C4-2B (cell line): ENCODE data around the gene SRRM2.

Experiments used
- H3K27ac ChIP-seq: fragments of 450-650 bp; 2 replicates; pipeline ENCODE4 v1.5.1; 2017
- ZFX ChIP-seq: fragments of 450-650 bp; IDR thresholded peaks from 2 replicates; pipeline ENCODE4 v1.6.1; 2017
- TF ChIP-seq, protein P1 (sequence below): fragments of 450-650 bp; conservative IDR thresholded peaks from 2 replicates; pipeline ENCODE4 v1.5.1; 2017; ENCODE audit warnings: mild to moderate bottlenecking

Gene SRRM2

DNA sequence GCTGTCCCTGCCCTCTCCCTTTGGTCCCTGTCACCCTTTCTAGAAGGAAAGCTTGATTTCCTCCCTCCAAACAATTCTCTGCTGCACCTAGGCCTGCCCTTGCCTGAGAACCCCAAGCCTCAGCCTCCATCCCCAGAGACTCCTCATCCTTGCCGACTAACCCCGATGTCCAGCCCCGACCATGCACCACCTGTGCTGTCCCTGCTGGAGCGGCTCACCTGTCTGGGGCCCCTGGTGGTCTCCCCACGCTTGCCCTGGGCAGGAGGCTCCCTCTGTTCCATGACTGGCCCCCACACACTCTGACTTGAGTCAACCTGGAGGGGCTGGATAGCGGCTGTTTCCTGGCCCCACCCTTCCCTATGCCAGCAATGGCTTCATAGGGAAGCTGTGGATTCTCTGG, 12.0 kb upstream of the SRRM2 start:
- TF ChIP-seq, protein P1, sequence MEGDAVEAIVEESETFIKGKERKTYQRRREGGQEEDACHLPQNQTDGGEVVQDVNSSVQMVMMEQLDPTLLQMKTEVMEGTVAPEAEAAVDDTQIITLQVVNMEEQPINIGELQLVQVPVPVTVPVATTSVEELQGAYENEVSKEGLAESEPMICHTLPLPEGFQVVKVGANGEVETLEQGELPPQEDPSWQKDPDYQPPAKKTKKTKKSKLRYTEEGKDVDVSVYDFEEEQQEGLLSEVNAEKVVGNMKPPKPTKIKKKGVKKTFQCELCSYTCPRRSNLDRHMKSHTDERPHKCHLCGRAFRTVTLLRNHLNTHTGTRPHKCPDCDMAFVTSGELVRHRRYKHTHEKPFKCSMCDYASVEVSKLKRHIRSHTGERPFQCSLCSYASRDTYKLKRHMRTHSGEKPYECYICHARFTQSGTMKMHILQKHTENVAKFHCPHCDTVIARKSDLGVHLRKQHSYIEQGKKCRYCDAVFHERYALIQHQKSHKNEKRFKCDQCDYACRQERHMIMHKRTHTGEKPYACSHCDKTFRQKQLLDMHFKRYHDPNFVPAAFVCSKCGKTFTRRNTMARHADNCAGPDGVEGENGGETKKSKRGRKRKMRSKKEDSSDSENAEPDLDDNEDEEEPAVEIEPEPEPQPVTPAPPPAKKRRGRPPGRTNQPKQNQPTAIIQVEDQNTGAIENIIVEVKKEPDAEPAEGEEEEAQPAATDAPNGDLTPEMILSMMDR, result no peak
- no peak for TF ChIP-seq ZFX
- no peak overlapping the region for H3K27ac ChIP-seq

DNA sequence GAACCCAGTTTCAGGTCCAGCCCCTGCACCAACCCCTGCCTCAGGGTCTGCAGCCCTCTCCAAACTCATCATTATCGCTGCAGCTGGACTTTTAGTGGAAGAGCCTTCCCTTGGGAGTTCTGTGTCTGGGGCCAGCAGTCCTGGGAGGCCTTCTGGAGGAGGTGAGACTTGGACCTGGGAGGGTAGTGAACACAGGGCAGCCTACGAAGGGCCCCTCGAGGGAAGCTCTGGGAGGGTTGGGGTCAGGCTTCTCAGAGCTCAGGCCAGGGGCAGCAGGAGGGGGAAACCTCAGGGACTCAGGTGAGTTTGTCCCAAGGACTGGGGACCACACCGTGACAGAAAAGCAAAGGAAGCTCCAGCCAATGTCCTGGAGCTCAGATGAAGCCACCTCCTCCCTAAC, 11.3 kb upstream of the SRRM2 start:
- TF ChIP-seq, protein P1, result no peak
- no peak for TF ChIP-seq ZFX
- H3K27ac ChIP-seq, result no peak overlapping the region

DNA sequence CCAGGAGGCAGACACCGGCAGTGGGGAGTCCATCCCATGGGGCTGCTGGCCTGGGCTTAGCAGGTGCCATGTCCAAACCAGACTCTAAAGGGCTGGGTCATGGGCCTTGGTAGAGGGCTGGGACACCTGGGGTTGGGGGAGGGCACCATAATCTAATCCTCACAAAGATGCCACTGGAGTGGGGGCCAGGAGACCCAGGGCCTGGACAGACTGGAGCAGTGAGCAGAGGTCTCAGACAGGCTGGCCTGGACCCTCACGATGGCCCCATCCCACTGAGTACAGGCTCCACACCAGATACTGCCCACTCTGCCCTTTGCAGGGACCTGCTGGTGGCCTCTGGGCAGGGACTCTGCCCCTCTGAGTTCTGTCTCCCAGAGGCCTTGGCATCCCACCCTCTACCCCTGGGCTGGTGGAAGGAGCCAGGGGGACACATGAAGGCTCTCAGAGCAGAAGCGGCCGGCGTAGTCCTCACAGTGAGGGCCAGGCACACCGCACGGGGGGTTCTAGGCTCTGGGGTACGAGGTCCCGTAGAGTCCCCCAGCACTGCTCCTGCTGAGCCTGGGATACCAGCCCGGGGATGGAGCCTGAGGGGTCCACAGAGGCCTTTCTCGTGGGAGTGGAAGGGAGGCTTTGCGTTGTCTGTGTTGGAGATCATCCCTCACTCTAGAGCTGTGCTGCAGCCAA, 10.0 kb upstream of the SRRM2 start:
- no peak for TF ChIP-seq ZFX
- TF ChIP-seq, protein P1, result no peak
- no peak overlapping the region for H3K27ac ChIP-seq

DNA sequence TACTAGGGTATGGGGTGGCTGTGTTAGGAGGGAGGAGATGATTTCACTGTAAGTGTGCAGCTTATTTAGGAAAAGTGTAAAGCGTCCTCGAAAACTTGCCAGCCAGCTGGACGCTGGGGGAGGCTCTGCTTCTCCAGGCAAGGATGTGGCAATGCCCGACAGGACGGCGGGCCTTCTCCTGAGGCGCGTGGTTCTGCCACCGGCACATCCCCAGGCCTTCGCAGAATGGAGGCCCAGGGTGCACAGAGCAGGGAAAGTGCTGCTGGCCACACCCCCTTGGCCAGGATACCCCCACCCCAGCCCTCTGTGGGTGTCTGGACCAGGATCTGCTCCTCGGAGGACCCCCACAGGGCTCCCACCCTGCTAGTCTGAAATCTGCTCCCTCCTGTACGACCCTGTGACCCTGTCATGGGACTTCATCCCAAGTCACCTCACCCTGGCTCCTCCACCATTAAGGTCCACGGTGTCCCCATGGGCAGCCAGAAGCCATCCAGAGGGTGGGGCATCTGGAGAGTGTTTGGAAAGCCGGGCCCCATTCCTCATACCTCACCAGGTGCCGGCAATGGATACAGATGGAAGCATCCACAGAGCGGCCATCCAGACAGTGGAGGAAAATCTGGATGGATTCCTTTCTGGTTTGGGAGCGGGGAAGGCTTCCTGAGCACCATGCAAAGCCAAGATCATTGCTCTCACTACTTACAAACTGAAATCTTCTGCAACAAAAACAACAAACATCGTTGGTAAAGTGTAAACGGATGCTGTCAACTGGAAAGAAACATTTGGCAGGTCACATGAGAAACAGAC, 9.2 kb upstream of the SRRM2 start:
- H3K27ac ChIP-seq, result no peak overlapping the region
- TF ChIP-seq, protein P1, result no peak
- no peak for TF ChIP-seq ZFX

DNA sequence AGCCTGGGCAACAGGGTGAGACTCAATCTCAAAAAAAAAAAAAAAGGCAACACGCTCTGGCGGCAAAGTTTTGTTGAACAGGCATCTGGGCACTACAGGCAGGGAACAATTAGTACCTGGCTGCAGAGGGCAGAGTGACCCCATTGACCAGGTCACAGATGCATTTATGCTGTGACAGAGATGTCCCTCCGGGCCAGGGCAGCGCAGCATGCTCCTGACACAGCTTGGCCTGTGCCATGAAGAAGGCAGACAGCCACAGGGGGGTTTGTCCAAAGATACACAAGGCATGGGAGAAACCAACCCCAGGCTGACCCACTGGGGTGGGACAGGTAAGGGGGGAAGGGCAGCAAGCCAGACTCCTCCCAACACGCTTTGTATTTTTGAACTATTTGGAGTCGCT, 7.7 kb upstream of the SRRM2 start:
- no peak overlapping the region for H3K27ac ChIP-seq
- no peak for TF ChIP-seq ZFX

DNA sequence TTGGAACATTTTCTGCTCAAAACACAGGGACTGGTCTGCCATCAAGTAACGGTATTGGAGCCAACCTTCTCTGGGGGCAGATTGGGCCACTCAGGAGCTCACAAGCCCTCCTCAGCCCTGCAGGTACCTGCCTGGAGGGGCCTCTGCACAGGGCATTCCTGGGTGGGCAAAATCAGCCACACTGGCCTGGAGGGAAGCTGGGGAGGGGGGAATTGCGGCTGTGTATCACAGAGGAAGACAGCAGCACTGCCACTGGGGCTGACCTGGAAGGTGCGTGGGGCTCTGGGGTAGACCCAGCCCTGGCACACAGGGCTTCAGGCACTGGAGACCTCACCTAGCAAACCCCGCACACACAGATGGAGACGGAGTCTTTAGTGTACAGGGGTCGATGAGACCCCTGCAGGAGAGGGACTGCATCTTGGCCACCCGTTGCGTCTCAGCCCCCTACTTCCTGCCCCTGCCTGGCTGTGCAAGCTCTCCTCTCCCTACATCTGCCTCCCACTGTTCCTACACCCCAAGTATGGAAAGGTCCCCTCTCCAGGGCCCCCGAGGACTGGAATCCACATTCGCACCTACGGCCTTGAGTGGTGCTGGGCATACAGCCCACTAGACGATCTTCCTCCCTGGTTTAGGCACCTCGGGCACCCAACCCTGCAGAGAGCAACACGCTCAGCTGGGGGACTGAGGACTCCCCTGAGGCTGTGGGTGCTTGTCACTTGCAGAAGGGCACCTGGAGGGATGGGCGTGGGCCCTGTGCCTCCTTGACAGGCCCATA, 7.1 kb upstream of the SRRM2 start:
- TF ChIP-seq, protein P1, result no peak
- TF ChIP-seq ZFX, result no peak
- no peak overlapping the region for H3K27ac ChIP-seq

DNA sequence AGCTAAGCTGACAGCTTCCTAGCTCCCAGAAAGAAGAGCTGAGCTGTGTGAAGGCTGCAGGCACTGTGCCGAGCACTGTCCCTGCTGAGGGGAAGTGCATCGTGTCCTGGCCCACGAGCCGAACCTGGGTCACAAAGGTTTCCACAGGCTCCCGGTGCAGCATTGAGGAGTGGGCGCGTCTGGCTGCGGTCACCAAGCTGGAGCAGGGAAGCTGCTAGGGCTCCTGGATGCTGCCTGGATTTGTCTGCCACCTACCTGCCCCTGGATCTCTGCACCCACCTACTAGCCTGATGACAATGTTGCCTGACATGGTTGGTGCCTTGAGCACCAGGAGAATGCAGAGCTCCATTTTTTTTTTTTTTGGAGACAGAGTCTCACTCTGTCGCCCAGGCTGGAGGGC, 6.5 kb upstream of the SRRM2 start:
- no peak for TF ChIP-seq ZFX
- TF ChIP-seq, protein P1, result no peak
- no peak overlapping the region for H3K27ac ChIP-seq
